ENCODE data around the gene NDFIP2. TPM values are rescaled to one million over a fixed set of nuclear protein-coding genes. Genes with fewer than 3 reads are reported as not detected.
"Not testable (repeated sequence)": the region's sequence is repeated elsewhere in the genome, so short reads cannot be mapped to it uniquely, and the experiment has no call there.

NDFIP2 gene
- total RNA-seq, 4 donors from 2014 or later: 56.9 to 116 (median 83.6) TPM

DNA sequence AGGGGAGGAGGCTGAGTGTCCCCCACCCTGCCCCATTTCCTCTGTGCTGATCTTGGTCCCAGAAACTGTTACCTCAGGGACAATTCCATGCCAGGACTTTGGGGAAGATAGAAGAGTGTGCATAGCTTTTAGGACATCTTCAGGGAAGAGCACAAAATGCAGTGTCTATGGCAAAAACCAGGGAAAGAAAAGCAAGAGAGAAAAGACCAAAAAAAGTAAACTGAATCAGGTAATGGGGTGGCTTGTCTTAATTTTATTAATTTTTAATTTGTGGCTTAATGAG is 109.4 kb downstream of the NDFIP2 start:
- intact Hi-C loops (cut with DNase I; ENCODE audit: low total_unique reads): loop anchor here (5.0 kb wide), 1 partner anchor 2002 kb away; no protein-coding TSS in a partner anchor
- Histone ChIP-seq H3K27me3 (no peaks in the 10 kb centered on the region), H3K4me1 (peaks cover 0 to 5% (median 0%) of the 10 kb centered on the region in 4 donors), H3K4me3 (no peak overlapping the region), H3K36me3 (no peaks in the 10 kb centered on the region), H3K27ac (no peak overlapping the region), H3K9me3 (no peaks in the 10 kb centered on the region)
- in situ Hi-C loops (cut with MboI; ENCODE audit: low pct_ligation_motif_present in 1 of 4, low pct_unique_long_range_greater_than_20kb in 1 of 4, low sequenced_read_pairs in 3 of 4): no loop called here
- no peak for DNase-seq
- TF ChIP-seq, protein P1, sequence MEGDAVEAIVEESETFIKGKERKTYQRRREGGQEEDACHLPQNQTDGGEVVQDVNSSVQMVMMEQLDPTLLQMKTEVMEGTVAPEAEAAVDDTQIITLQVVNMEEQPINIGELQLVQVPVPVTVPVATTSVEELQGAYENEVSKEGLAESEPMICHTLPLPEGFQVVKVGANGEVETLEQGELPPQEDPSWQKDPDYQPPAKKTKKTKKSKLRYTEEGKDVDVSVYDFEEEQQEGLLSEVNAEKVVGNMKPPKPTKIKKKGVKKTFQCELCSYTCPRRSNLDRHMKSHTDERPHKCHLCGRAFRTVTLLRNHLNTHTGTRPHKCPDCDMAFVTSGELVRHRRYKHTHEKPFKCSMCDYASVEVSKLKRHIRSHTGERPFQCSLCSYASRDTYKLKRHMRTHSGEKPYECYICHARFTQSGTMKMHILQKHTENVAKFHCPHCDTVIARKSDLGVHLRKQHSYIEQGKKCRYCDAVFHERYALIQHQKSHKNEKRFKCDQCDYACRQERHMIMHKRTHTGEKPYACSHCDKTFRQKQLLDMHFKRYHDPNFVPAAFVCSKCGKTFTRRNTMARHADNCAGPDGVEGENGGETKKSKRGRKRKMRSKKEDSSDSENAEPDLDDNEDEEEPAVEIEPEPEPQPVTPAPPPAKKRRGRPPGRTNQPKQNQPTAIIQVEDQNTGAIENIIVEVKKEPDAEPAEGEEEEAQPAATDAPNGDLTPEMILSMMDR (IDR thresholded peaks at IDR 0.05): no peak
- no peak for TF ChIP-seq POLR2AphosphoS5 (IDR thresholded peaks at IDR 0.05)
- no peak for TF ChIP-seq POLR2A (IDR thresholded peaks at IDR 0.05)
- no peak for TF ChIP-seq EP300 (IDR thresholded peaks at IDR 0.05; ENCODE audit: low read depth)

DNA sequence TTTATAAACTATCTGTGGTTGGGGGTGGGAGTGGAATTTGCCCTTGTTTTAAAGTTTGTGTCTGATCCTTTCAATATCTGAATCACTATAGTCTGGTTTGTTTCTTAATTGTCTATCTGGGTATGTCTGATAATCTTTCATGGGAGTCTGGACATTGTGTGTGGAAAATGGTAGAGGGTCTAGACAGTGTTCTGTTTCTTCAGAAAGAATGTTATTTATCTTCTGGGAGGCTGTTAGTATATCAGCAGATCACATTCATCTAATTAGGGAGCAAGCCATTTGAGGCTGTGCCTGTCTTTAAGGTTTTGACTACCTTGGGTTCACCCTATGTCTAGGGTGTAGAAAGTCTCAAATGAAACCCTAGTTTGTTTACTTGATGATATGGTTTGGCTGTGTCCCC is 110.5 kb downstream of the NDFIP2 start:
- Histone ChIP-seq H3K4me3 (no peak overlapping the region), H3K27ac (no peak overlapping the region), H3K36me3 (no peaks in the 10 kb centered on the region), H3K4me1 (peaks cover 0 to 5% (median 0%) of the 10 kb centered on the region in 4 donors), H3K9me3 (no peaks in the 10 kb centered on the region), H3K27me3 (no peaks in the 10 kb centered on the region)
- intact Hi-C loops (cut with DNase I; ENCODE audit: low total_unique reads): loop anchor here (5.0 kb wide), 1 partner anchor 2001 kb away; no protein-coding TSS in a partner anchor
- DNase-seq: no peak
- in situ Hi-C loops (cut with MboI; ENCODE audit: low pct_ligation_motif_present in 1 of 4, low pct_unique_long_range_greater_than_20kb in 1 of 4, low sequenced_read_pairs in 3 of 4): no loop called here
- TF ChIP-seq POLR2AphosphoS5 (IDR thresholded peaks at IDR 0.05): no peak
- no peak for TF ChIP-seq POLR2A (IDR thresholded peaks at IDR 0.05)
- TF ChIP-seq EP300 (IDR thresholded peaks at IDR 0.05; ENCODE audit: low read depth): no peak
- TF ChIP-seq, protein P1 (IDR thresholded peaks at IDR 0.05): no peak

DNA sequence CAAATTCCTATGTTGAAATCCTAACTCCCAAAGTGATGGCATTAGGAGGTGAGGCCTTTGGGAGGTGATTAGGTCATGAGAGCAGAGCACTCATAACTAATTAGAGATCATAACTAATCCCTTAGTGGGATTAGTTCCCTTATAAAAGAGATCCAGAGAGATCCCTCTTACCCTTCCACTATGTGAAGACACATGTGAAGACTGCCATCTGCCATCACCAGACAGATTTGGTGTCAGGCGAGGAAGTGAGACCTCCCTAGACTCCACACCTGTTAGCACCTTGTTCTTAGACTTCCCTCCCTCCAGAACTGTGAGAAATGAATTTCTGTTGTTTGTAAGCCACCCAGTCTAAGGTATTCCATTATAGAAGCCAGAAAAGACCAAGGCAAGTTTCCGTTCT is 112.2 kb downstream of the NDFIP2 start:
- Histone ChIP-seq H3K4me1 (peaks cover 0 to 5% (median 0%) of the 10 kb centered on the region in 4 donors), H3K36me3 (no peaks in the 10 kb centered on the region), H3K4me3 (no peak overlapping the region), H3K9me3 (no peaks in the 10 kb centered on the region), H3K27ac (no peak overlapping the region), H3K27me3 (no peaks in the 10 kb centered on the region)
- in situ Hi-C loops (cut with MboI; ENCODE audit: low pct_ligation_motif_present in 1 of 4, low pct_unique_long_range_greater_than_20kb in 1 of 4, low sequenced_read_pairs in 3 of 4) (no loop called here), intact Hi-C loops (cut with DNase I; ENCODE audit: low total_unique reads) (loop anchor here (5.0 kb wide), 1 partner anchor 1999 kb away; no protein-coding TSS in a partner anchor)
- TF ChIP-seq, protein P1 (IDR thresholded peaks at IDR 0.05): no peak
- TF ChIP-seq POLR2A (IDR thresholded peaks at IDR 0.05): no peak
- no peak for TF ChIP-seq EP300 (IDR thresholded peaks at IDR 0.05; ENCODE audit: low read depth)
- TF ChIP-seq POLR2AphosphoS5 (IDR thresholded peaks at IDR 0.05): no peak
- 84 to 100% methylated on average over 1 to 2 of the region's 2 CpGs for whole genome bisulfite sequencing, 2 donors (ENCODE audit: low coverage in 1 of 2)
- DNase-seq: no peak

DNA sequence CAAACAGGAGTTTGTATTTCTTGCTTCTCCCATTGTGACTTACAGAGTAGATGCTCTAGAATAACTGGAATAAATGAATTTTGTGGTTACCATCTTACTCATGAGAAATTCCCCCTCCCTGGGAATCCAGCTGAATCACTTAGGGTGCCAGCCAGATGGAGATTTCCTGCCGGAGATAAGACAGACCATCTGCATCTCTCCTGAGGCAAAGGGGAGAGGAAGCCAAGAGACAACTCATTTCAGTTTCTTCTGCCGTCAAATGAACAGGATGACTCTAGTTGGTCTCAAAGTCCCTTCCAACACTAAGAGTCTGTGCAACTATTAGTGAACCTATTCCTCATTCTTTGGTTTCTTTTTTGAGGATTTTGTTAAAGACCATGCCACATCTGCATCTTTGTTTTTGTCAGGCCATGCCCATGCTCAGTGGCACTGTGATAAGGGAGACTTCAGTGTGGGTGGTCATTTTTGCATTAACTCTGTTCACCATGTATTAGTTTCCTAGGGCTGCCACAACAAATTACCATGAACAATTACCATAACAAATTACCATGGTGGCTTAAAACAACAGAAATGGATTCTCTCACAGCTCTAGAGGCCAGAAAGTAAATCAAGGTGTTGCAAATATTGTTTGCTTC is 112.8 kb downstream of the NDFIP2 start:
- in situ Hi-C loops (cut with MboI; ENCODE audit: low pct_ligation_motif_present in 1 of 4, low pct_unique_long_range_greater_than_20kb in 1 of 4, low sequenced_read_pairs in 3 of 4) (no loop called here), intact Hi-C loops (cut with DNase I; ENCODE audit: low total_unique reads) (loop anchor here (5.0 kb wide), 1 partner anchor 1999 kb away; no protein-coding TSS in a partner anchor)
- H3K27ac ChIP-seq: no peak overlapping the region
- TF ChIP-seq POLR2A (IDR thresholded peaks at IDR 0.05) (no peak), POLR2AphosphoS5 (IDR thresholded peaks at IDR 0.05) (no peak), EP300 (IDR thresholded peaks at IDR 0.05; ENCODE audit: low read depth) (no peak)
- TF ChIP-seq, protein P1 (IDR thresholded peaks at IDR 0.05): no peak
- H3K27me3 ChIP-seq: no peaks in the 10 kb centered on the region
- no peak for DNase-seq
- peaks cover 0 to 5% (median 0%) of the 10 kb centered on the region in 4 donors for H3K4me1 ChIP-seq
- no peak overlapping the region for H3K4me3 ChIP-seq
- no peaks in the 10 kb centered on the region for H3K9me3 ChIP-seq
- 79 to 82% methylated on average over 2 of the region's 2 CpGs for WGBS, 2 donors (ENCODE audit: low coverage in 1 of 2)
- no peaks in the 10 kb centered on the region for H3K36me3 ChIP-seq

DNA sequence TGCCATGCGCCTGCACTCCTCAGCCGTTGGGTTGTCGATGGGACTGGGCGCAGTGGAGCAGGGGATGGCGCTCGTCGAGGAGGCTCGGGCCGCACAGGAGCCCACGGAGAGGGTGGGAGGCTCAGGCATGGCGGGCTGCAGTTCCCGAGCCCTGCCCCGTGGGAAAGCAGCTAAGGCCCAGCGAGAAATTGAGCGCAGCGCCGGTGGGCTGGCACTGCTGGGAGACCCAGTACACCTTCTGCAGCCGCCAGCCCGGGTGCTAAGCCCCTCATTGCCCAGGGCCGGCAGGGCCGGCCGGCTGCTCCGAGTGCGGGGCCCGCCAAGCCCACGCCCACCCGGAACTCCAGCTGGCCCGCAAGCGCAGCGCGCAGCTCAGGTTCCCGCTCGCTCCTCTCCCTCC is 119.2 kb downstream of the NDFIP2 start:
- in situ Hi-C loops (cut with MboI; ENCODE audit: low pct_ligation_motif_present in 1 of 4, low pct_unique_long_range_greater_than_20kb in 1 of 4, low sequenced_read_pairs in 3 of 4); H3K27ac ChIP-seq; H3K4me1 ChIP-seq; H3K36me3 ChIP-seq; DNase-seq; H3K27me3 ChIP-seq; H3K9me3 ChIP-seq; H3K4me3 ChIP-seq: not testable (repeated sequence)
- WGBS, 2 donors (ENCODE audit: low coverage in 1 of 2): 96% methylated on average over 33 of the region's 33 CpGs; no CpG with 5 or more reads in 1 of the 2 donors
- intact Hi-C loops (cut with DNase I; ENCODE audit: low total_unique reads): loop anchor here (5.0 kb wide), 1 partner anchor 1738 kb away; no protein-coding TSS in a partner anchor

Measured in transverse colon (tissue), 4 donors.